IPS-NIHi7 (cell line): ENCODE data around the gene TSPAN9.

Experiments
- DNase-seq: peaks from one replicate; pipeline ENCODE4 v3.0.0; 2012; ENCODE audit warnings: mixed read lengths; ENCODE audit errors: extremely low spot score

Gene TSPAN9

DNA sequence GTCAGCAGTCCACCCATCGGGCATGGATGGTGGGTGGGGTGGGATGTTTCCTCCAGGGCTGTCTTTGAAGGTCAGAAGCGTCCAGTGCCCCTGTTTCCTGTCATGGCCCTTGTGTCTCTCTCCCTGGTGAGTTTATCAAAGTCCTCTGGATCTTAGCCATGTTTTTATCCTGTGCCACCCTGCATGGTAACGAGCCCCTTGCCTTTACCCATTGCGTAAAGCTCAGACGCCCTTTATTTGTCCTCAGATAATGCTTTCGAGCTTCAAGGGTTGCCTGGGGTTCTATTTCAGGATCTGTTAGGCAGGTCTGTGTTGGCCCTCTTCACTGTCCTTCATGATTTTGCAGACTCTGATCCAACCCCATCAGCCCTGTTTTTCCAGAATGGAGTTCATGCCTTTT lies 172.9 kb downstream of the TSPAN9 start:
- DNase-seq = no peak

GRCh38 chr12:3250576-3250975 lies 173.4 kb downstream of the TSPAN9 start:
- DNase-seq = no peak

GRCh38 chr12:3251067-3251466 lies 173.9 kb downstream of the TSPAN9 start:
- DNase-seq = no peak

DNA sequence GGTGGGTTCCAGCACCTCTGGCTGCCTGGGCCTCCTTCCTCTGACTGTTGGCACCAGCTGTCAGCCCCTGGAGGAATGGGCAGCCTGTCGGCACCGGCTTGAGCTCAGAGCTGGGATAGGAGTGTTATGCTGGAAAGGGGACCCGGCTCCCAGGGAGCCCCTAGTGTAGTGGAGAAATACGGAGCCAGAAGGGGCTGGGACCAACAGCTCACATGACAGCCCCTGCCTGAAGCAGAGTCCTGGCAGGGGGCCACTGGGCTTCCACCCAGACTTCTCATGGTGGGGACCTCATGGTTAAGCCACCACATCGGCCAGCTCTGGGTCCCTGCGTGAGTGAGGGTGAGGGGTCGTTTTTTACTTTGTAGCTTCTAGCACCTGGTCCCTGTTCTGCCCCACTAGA lies 174.5 kb downstream of the TSPAN9 start:
- DNase-seq = no peak

- DNase-seq = no peak
Measured at GRCh38 chr12:3252450-3252891, 175.3 kb downstream of the TSPAN9 start.

- DNase-seq = no peak
Measured at GRCh38 chr12:3253682-3254275, 176.6 kb downstream of the TSPAN9 start.

DNA sequence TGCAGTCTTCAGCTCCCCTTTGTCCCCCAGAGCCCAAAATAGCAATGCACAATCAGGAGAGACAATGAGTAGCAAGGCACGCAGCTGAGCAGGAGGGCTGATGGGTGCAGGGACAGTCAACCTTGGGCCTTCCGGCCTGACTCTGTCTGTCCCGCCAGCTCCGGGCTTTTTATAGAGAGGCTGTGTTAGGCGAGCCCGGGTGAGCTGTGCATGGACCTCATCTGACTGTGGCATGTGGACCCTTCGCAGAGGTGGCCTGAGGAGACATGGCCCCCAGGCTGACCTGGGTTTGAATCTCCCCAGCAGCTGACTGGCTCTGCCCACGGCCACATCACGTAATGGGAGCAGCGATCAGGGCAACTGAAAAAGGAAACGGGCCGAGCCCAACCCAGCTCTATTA lies 177.9 kb downstream of the TSPAN9 start:
- DNase-seq = no peak

- DNase-seq = no peak
Measured at GRCh38 chr12:3256103-3256631, 179.0 kb downstream of the TSPAN9 start.

GRCh38 chr12:3257411-3257810 lies 180.2 kb downstream of the TSPAN9 start:
- DNase-seq = no peak

DNA sequence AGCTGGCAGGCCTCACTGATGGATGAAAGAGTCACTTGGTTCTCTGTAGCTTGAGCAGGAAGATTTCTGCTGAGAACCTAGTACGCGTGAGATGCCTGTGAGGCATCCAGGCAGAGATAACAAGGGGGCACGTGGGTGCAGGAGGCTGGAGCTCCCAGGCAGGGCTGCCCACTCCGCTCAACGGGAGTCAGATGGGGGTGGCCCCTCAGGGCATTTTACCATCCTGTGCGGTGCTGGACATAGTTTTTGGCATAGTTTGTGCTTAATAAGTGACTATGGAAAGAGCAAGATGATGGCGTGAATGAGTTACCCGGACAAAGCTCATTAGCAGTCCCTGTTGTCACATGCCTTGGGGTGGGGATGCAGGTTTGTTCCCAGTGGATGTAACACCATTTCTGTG lies 182.8 kb downstream of the TSPAN9 start:
- no peak for DNase-seq

GRCh38 chr12:3261782-3262359 lies 184.7 kb downstream of the TSPAN9 start:
- DNase-seq = no peak

DNA sequence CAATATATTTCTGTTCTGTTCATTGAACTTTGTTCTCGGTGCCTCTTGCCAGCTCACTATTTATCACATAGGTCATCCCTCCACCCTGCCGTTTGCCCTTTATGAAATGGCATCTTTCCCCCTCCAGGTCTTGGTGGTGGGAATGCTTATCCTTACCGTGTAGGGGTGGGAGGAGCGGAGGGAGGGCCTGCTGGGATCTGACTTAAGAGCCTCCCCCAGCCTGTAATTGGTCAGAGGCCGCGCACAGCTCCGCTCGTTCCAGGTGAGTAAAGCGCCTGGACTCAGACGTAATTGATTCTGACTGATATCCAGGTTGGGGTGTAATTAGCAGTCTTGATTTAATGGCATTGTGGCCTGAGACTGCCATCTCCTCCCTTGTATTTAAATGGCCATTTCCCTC lies 185.3 kb downstream of the TSPAN9 start:
- no peak for DNase-seq

DNA sequence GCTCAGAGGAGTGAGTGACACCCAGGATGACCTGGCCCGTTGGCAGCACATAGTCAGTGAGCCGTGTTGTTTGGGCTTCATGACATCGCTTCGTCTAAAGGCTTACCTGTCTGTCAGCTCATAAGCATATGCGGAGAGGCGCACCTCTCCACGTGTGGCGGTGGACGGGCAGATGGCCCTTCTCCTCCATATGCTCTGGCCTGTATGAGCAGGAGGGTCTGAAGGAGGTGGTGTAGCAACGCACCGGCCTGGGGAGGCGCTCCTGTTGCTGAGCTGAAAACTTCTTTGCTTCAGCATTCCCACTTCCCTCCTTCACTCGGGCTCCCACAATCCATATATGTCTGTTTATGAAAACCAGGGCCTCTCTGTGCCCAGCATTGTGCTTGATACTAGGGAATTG lies 186.1 kb downstream of the TSPAN9 start:
- DNase-seq = no peak

DNA sequence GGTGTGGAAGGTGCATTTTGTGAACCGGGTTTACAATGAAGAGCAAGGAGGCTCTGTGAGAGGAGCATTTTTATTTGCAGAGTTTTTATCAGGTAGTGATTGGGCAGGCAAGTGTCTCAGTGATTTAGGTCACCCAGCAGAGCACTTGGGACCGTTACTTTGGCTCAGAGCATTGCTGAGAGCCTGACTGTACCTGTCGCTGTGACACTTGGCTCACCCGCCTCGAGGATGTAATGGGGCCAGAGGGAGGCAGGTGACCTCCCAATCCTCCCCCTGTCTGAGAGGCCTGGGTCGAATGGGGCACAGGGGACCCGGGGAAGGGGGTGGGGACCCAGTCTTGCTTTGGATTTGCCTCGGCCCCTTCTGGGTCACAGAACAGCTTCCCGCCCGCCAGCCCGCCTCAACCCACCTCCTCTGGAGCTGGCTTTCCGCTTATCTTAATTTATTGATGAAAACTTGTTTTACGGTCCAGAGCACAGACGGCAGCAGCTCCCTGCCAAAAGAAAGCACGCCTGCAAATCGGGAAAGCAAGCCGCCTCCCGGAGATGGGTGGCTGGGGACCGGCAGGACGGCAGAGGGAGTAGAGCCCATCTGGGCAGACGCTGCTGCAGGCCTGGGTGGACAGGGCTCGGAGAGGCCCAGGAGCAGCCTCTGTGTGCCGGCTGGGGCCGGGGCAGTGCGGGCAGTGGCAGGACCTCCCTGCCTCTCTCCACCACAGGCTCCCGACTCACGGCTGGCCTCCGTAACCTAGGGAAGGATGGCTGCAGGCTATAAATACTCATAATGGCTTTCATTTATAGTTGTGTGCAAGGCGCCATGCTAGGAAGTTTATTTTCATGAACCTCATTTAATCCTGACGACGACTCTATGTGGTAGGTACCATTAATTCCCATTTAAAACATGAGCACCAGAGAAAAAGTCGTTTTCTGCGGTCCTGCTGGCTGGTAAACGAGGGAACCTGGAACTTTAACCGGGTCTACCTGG lies 187.1 kb downstream of the TSPAN9 start:
- no peak for DNase-seq

DNA sequence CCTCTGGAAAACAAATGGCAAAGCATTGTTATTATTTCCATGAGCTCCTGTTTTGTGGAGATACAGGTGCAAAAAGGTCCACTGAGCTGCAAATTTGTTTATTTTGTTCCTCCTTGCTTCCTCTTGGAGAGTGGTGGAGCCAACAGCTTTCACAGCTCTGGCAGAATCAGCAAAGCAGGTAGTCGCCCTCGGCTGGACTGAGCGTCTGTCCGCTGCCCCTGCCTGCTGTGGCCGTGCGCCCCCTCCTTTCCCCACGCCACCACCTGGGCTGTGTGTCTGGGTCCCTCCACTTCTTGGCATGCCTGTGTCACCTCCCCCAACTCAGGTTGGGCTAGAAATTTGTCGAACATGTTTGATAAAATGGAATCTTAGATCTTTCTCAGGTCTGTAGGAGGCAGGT lies 188.2 kb downstream of the TSPAN9 start:
- no peak for DNase-seq

DNA sequence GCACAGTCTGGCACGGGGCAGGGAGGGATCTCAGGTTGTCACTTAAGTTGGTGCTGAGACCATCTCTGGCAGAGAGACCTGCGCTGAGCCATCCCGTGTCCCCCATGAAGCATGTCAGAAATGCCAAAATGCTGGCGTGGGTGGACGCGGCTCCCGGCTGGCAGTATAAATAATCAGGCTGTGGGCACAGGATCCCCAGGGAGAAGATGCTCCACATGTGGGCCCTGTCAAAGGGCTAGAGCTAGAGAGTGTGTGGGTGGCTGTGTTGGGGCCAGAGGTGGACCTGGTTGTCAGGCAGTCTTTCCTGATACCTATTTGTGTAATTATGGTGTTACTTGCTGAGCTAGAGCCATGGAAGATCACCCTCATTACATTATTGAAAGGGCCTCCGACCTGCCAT lies 189.5 kb downstream of the TSPAN9 start:
- DNase-seq = no peak

- no peak for DNase-seq
Measured at GRCh38 chr12:3267690-3268089, 190.5 kb downstream of the TSPAN9 start.

DNA sequence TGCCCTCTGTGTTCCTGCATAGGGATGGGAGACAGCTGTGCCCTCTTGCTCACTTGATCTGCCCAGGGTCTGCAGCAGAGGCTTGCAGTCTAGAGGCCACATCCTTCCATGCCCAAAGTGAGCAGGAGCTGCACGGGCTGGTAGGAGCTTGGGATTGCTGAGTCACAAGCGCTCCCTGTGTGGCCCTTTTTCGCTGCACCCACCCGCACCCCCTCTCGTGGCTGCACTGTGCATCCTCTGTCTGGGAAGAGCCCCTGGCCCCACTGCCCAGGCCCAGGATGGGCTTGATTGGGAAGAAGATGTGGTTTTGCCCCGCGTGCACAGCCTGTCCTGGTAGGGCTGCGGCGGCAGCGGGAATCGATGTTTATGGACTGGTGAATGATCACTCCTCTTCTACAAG lies 192.4 kb downstream of the TSPAN9 start:
- no peak for DNase-seq

DNA sequence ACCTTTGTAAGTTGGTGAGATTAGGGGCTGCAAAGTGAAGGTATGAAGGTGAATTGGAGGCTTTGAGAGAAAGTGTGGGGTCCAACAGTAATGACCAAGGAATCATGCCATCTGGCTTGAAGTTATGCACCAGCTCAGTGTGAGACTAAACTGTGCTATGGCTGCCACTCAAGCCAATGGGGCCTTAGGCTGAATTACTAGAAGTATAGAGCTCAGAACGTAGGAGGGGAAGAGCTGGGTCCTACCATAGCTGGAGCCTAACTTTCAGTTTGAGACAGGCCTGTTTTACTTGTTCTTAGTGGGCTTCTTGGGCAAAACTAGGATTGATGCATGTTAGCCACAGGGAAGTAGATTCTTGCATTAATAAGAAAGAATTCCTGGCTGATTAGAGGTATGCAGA lies 194.0 kb downstream of the TSPAN9 start:
- DNase-seq = no peak

GRCh38 chr12:3271639-3272038 lies 194.5 kb downstream of the TSPAN9 start:
- no peak for DNase-seq

- no peak for DNase-seq
Measured at GRCh38 chr12:3272958-3273357, 195.8 kb downstream of the TSPAN9 start.

GRCh38 chr12:3273409-3273853 lies 196.3 kb downstream of the TSPAN9 start:
- no peak for DNase-seq
